KOPT-K1 (cell line): ENCODE data around the gene TMEM208.

ENCODE experiments used
- H3K27ac ChIP-seq: fragments of 200-600 bp; sonication (generic); 2 replicates; pipeline ENCODE4 v1.5.1; 2016; ENCODE audit warnings: antibody characterized with exemption, mild to moderate bottlenecking, low read depth, low read length; ENCODE audit not compliant: poor library complexity, severe bottlenecking
- H3K36me3 ChIP-seq: fragments of 200-600 bp; sonication (generic); 2 replicates; pipeline ENCODE4 v1.5.1; 2017; ENCODE audit warnings: antibody characterized with exemption, mild to moderate bottlenecking, low read length, moderate library complexity; ENCODE audit not compliant: insufficient read depth
- H3K9me3 ChIP-seq: fragments of 200-600 bp; sonication (generic); 2 replicates; pipeline ENCODE4 v1.5.1; 2017; ENCODE audit warnings: antibody characterized with exemption, low read length, mild to moderate bottlenecking; ENCODE audit not compliant: insufficient read depth, poor library complexity, severe bottlenecking

Gene TMEM208

GRCh38 chr16:67246081-67246755 is 19.3 kb downstream of the TMEM208 start:
- Histone ChIP-seq H3K27ac (no peak overlapping the region), H3K9me3 (no peaks in the 10 kb centered on the region), H3K36me3 (no peaks in the 10 kb centered on the region)

GRCh38 chr16:67246756-67247191 is 19.8 kb downstream of the TMEM208 start:
- Histone ChIP-seq H3K27ac (peak overlapping the region; percentile 61), H3K36me3 (no peaks in the 10 kb centered on the region), H3K9me3 (no peaks in the 10 kb centered on the region)

GRCh38 chr16:67247192-67248072 is 20.5 kb downstream of the TMEM208 start, which contains the start of gene FHOD1:
TSS of gene FHOD1 (minus strand) at chr16:67247481. CDS start at chr16:67247410, 71 bp downstream.
- H3K9me3 ChIP-seq: no peaks in the 10 kb centered on the region
- H3K27ac ChIP-seq: peak within 1 kb of the TSS; percentile 61
- no peaks in the 10 kb centered on the region for H3K36me3 ChIP-seq

GRCh38 chr16:67248073-67248400 is 21.1 kb downstream of the TMEM208 start:
- Histone ChIP-seq H3K9me3 (no peaks in the 10 kb centered on the region), H3K36me3 (no peaks in the 10 kb centered on the region), H3K27ac (peak overlapping the region; percentile 61)

GRCh38 chr16:67248401-67249177 is 21.7 kb downstream of the TMEM208 start, which contains the start of gene SLC9A5:
TSS of gene SLC9A5 (plus strand) at chr16:67248979. CDS start at chr16:67249015, 36 bp downstream.
- H3K27ac ChIP-seq: peak within 1 kb of the TSS; percentile 61

GRCh38 chr16:67249178-67250044 is 22.5 kb downstream of the TMEM208 start:
- Histone ChIP-seq H3K27ac (no peak overlapping the region), H3K9me3 (no peaks in the 10 kb centered on the region), H3K36me3 (no peaks in the 10 kb centered on the region)

More at GRCh38 chr16:67248401-67249177, 21.7 kb downstream of the TMEM208 start, which contains the start of gene SLC9A5:
- Histone ChIP-seq H3K36me3 (no peaks in the 10 kb centered on the region), H3K9me3 (no peaks in the 10 kb centered on the region)

- H3K36me3 ChIP-seq: no peaks in the 10 kb centered on the region
- H3K27ac ChIP-seq: no peak overlapping the region
- no peaks in the 10 kb centered on the region for H3K9me3 ChIP-seq
These were observed 23.1 kb downstream of the TMEM208 start for GRCh38 chr16:67250045-67250327.

GRCh38 chr16:67252609-67253497 is 25.9 kb downstream of the TMEM208 start:
- H3K27ac ChIP-seq: no peak overlapping the region
- H3K36me3 ChIP-seq: no peaks in the 10 kb centered on the region
- H3K9me3 ChIP-seq: no peaks in the 10 kb centered on the region

GRCh38 chr16:67254801-67255552 is 28.0 kb downstream of the TMEM208 start:
- no peak overlapping the region for H3K27ac ChIP-seq
- H3K36me3 ChIP-seq: no peaks in the 10 kb centered on the region
- H3K9me3 ChIP-seq: no peaks in the 10 kb centered on the region

GRCh38 chr16:67255553-67256221 is 28.8 kb downstream of the TMEM208 start:
- Histone ChIP-seq H3K36me3 (no peaks in the 10 kb centered on the region), H3K9me3 (no peaks in the 10 kb centered on the region), H3K27ac (no peak overlapping the region)

- H3K36me3 ChIP-seq: no peaks in the 10 kb centered on the region
- no peak overlapping the region for H3K27ac ChIP-seq
- H3K9me3 ChIP-seq: no peaks in the 10 kb centered on the region
These were observed 29.8 kb downstream of the TMEM208 start for GRCh38 chr16:67256701-67257230.

- Histone ChIP-seq H3K36me3 (no peaks in the 10 kb centered on the region), H3K27ac (no peak overlapping the region), H3K9me3 (no peaks in the 10 kb centered on the region)
These were observed 30.7 kb downstream of the TMEM208 start for GRCh38 chr16:67257486-67258160.
